ENCODE measurements around the gene UPK3B. TPM values are rescaled to one million over a fixed set of nuclear protein-coding genes. Genes with fewer than 3 reads are reported as not detected.
"Not testable (repeated sequence)": the region's sequence is repeated elsewhere in the genome, so short reads cannot be mapped to it uniquely, and the experiment has no call there.

Gene UPK3B
- total and polyA plus RNA-seq, 9 of the 15 experiments (the other 6 are each of a cell fraction or from before 2014, with no cell fraction given), result not detected

DNA sequence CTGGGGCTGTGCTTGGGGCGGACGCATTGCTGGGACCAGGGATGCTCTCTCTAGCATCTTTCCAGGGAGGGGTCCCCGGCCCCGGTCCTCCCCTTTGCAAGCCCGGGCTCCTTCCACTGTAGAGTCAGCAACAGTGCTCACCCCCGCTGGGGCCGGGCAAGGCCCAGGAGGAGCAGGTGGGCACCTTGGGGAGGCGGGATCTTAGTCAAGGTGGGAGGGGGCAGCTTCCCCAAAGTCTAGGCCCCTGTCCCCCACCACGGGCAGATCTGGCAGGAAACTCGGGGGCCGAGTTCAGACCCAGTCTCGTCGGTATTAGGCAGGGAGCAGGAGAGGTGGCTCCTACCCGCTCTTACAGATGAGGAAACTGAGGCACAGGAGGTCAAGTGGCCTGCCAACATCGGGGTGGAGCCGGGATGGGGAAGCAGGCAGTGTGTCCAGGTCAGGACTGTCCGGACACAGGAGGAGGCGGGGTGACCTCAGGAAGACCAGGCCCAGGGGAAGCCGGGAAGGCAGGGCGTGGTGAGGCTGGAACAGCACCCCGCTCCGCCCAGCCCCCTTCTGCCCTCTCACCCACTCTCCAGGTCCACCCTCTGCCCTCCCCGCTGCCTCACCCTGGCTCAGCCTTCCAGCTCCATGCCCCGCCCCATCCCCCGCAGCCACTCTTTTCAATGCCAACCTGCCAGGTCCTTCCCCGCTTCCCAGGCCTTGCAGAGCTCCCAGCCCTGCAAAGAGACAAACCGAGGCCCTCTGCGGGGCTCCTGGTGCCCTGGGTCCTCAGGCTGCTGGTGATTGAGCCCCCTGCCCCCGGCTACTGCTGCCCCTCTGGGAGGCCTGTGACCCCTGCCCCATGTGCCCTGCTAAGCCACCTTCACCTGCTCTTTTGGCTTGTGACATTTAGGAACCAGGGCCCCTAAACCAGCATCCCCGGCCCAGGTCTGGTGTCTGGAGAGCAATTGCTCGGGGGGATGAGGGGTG, 1.8 kb downstream of the UPK3B start:
- BruUV-seq (replicated peaks); intact Hi-C loops (cut with micrococcal nuclease); H3K9me1 ChIP-seq (ENCODE audit: control insufficient read depth, insufficient read depth, low read length); in situ Hi-C loops (cut with MboI); H3K79me2 ChIP-seq (ENCODE audit: control insufficient read depth, insufficient read depth, low read length); H3K4me2 ChIP-seq (ENCODE audit: insufficient read depth, low read length); FAIRE-seq; H2AFZ ChIP-seq (ENCODE audit: low read depth, low read length); H3K36me3 ChIP-seq (ENCODE audit: control insufficient read depth, insufficient read depth, low read length); H3K27me3 ChIP-seq (ENCODE audit: control insufficient read depth in 2 of 2, insufficient read depth in 2 of 2, low read length in 2 of 2); H3K9me3 ChIP-seq (replicated peaks; ENCODE audit: control insufficient read depth, insufficient read depth, low read depth, low read length); H4K20me1 ChIP-seq (replicated peaks; ENCODE audit: control insufficient read depth, insufficient read depth, low read length); ATAC-seq; DNase-seq (ENCODE audit: extremely low read depth in 1 of 4, low spot score in 3 of 4); H3K4me3 ChIP-seq; CTCF ChIA-PET (ENCODE audit: low intra/inter-chr PET ratio); H3K27ac ChIP-seq (ENCODE audit: extremely low read depth, low read depth, low read length): not testable (repeated sequence)
- 50% methylated on average over 1 of the region's 31 CpGs for whole genome bisulfite sequencing (ENCODE audit: insufficient coverage, low coverage, missing lambda C conversion rate)
- POLR2A ChIA-PET, result interaction anchor here (0.5 kb wide), 1 partner anchor 195 kb away, joined by 3 read pairs; no protein-coding TSS in a partner anchor
- Histone ChIP-seq H3K9ac (ENCODE audit: insufficient read depth in 1 of 2, low read depth in 2 of 2, low read length in 2 of 2) (0 out of 4 replicates have a peak overlapping the region, but pooled peaks of 1 of the 2 experiments have one; percentile 76), H3K4me1 (replicated peaks in 1 of 2; ENCODE audit: control insufficient read depth in 2 of 2, insufficient read depth in 2 of 2, low read length in 2 of 2) (peaks cover 0 to 39% of the 10 kb centered on the region in 2 experiments; a peak in 2 of 5 replicates)

DNA sequence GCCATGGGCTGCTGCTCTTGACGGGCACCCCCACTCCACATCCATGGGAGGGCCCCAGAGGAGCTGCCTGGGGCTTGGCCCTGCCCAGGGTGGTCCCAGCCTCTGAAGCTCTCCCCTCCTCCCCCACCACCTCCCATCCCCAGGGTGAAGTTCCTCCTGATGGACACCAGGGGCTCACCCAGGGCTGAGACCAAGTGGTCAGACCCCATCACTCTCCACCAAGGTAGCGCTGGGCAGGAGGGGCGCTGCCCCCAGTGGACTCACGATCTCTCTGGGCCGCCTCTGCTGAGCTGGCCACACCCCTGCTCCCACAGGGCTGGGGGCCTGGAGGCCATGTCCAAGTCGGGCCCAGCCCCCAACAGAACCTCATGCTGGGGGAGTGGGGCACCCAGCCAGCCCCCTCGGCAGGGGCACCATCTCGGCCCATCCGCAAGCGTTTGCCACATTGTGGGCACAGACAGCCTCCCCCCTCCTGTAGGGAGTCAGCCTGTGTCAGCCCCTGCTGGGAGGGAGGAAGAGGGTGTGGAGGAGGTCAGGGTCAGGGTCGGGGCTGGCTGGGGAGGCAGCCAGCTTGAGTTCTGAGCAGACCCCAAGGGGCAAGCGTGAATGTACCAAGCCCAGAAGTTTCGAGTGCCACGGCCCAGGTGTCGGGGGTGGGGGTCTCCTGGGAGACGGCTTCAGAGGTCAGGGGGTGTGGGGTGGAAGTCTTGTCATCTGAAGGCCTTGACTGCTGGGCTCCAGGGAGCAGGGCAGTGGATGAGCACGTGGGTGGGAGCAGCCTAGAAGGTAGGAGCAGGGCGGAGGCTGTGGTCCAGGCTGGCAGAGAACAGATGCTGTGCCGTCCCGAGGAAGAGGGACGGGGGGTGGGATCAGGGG, 2.8 kb downstream of the UPK3B start:
- no peaks in the 10 kb centered on the region for H3K36me3 ChIP-seq (ENCODE audit: control insufficient read depth, insufficient read depth, low read length)
- in situ Hi-C loops (cut with MboI) (no loop called here), intact Hi-C loops (cut with micrococcal nuclease) (no loop called here)
- no peaks in the 10 kb centered on the region for H3K9me1 ChIP-seq (ENCODE audit: control insufficient read depth, insufficient read depth, low read length)
- ChIA-PET CTCF (ENCODE audit: low intra/inter-chr PET ratio) (no interaction called here), POLR2A (interaction anchor here (0.5 kb wide), 1 partner anchor 196 kb away, joined by 3 read pairs; no protein-coding TSS in a partner anchor)
- 35% methylated on average over 18 of the region's 21 CpGs for WGBS (ENCODE audit: insufficient coverage, low coverage, missing lambda C conversion rate)
- peak; percentile 59 for ATAC-seq
- H3K27me3 ChIP-seq (ENCODE audit: control insufficient read depth in 2 of 2, insufficient read depth in 2 of 2, low read length in 2 of 2), result peaks cover 0 to 5% of the 10 kb centered on the region in 2 experiments; a peak in 2 of 5 replicates
- DNase-seq (ENCODE audit: extremely low read depth in 1 of 4, low spot score in 3 of 4), result peak; percentile 37 to 75 (median 65)
- H3K4me2 ChIP-seq (ENCODE audit: insufficient read depth, low read length), result no peak overlapping the region
- H3K4me1 ChIP-seq (replicated peaks in 1 of 2; ENCODE audit: control insufficient read depth in 2 of 2, insufficient read depth in 2 of 2, low read length in 2 of 2), result peaks cover 0 to 39% of the 10 kb centered on the region in 2 experiments; a peak in 2 of 5 replicates
- peak overlapping the region in 1 of 2 experiments; percentile 76; a peak in 2 of 4 replicates for H3K9ac ChIP-seq (ENCODE audit: insufficient read depth in 1 of 2, low read depth in 2 of 2, low read length in 2 of 2)
- H4K20me1 ChIP-seq (replicated peaks; ENCODE audit: control insufficient read depth, insufficient read depth, low read length), result 0 out of 2 replicates have a peak, but pooled peaks cover 3% of the 10 kb centered on the region
- H3K4me3 ChIP-seq, result no peak overlapping the region
- no peaks in the 10 kb centered on the region for H3K9me3 ChIP-seq (replicated peaks; ENCODE audit: control insufficient read depth, insufficient read depth, low read depth, low read length)
- H3K79me2 ChIP-seq (ENCODE audit: control insufficient read depth, insufficient read depth, low read length), result no peaks in the 10 kb centered on the region
- FAIRE-seq, result no peak
- peak overlapping the region; percentile 31; the same call in 1 of the 2 replicates for H2AFZ ChIP-seq (ENCODE audit: low read depth, low read length)
- BruUV-seq (replicated peaks), result no TSS peak
- no peak overlapping the region for H3K27ac ChIP-seq (ENCODE audit: extremely low read depth, low read depth, low read length)
- TF ChIP-seq, protein P1, sequence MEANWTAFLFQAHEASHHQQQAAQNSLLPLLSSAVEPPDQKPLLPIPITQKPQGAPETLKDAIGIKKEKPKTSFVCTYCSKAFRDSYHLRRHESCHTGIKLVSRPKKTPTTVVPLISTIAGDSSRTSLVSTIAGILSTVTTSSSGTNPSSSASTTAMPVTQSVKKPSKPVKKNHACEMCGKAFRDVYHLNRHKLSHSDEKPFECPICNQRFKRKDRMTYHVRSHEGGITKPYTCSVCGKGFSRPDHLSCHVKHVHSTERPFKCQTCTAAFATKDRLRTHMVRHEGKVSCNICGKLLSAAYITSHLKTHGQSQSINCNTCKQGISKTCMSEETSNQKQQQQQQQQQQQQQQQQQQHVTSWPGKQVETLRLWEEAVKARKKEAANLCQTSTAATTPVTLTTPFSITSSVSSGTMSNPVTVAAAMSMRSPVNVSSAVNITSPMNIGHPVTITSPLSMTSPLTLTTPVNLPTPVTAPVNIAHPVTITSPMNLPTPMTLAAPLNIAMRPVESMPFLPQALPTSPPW (CRISPR knock-in tag; IDR thresholded peaks at IDR 0.05), result no peak
- peak; percentile 9; the same call in 1 of the 2 replicates for TF ChIP-seq PKNOX1 (IDR thresholded peaks at IDR 0.05)
- no peak for TF ChIP-seq ZNF830 (CRISPR knock-in tag; IDR thresholded peaks at IDR 0.05)
- TF ChIP-seq EHMT2 (IDR thresholded peaks at IDR 0.05), result no peak
- peak; percentile 30; the same call in 1 of the 2 replicates for TF ChIP-seq ZBTB7A (IDR thresholded peaks at IDR 0.05; ENCODE audit: borderline replicate concordance, control insufficient read depth, low read depth, low read length)
- no peak for TF ChIP-seq MEF2A (IDR thresholded peaks at IDR 0.05; ENCODE audit: control insufficient read depth, low read depth, low read length)
- no peak for TF ChIP-seq SMAD4 (CRISPR knock-in tag; conservative IDR thresholded peaks at IDR 0.05)
- TF ChIP-seq PHTF2 (CRISPR knock-in tag; IDR thresholded peaks at IDR 0.05), result no peak

All from K562 (cell line).